HG02970 (cell line): ENCODE measurements around the gene SNAP29.

Source experiments
- ATAC-seq: cut with Tn5 transposase; IDR thresholded peaks from one replicate; pipeline ENCODE4 v1.9.1; 2021; ENCODE audit warnings: mild to moderate bottlenecking, moderate library complexity, moderate number of reproducible peaks; ENCODE audit not compliant: unreplicated experiment, low FRiP score

SNAP29 gene

DNA sequence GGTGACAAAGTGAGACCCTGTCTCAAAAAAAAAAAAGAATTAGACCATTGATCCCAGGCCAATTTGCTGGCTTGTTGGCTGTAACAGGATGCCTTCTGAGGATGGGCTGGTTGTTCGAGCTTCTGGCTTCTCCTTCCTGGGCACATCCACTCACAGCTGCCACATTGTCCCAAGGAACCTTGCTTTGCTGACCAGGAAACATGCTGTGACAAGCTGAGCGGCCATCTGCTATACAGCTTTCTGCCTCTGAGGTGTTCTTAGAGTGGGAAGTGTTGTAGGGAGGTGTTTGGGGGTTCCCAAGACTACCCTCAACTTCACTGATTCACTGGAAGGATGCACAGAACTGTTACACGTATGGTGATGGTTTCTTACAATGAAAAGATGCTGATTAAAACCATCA lies 6.5 kb downstream of the SNAP29 start:
- ATAC-seq = no peak

DNA sequence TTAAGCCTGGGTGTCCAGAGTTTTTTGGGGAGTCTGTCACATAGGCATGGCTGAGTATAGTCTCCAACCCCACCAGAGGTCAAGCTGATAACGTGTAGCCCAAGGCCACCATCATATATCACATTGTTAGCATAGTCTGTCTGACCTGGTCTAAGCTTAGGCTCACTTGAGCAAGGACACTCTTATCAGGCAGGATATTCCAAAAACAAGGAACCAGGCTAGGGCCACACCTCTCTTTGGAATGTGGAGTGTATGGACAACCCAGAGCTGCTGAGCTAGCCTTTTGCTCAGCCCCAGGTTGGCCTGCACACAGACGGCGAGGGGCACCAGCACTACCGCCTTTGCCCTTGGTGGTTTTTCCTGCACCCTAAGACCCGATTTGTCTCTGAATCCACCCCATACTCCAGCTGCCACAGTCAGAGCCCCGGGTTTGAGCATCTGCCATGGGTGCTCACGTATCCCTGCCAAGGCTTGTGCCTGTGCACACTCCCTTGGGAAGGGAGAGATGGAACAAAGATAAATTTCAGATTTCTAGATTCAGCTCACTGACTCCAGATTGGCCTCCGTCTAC lies 7.2 kb downstream of the SNAP29 start:
- ATAC-seq = no peak

DNA sequence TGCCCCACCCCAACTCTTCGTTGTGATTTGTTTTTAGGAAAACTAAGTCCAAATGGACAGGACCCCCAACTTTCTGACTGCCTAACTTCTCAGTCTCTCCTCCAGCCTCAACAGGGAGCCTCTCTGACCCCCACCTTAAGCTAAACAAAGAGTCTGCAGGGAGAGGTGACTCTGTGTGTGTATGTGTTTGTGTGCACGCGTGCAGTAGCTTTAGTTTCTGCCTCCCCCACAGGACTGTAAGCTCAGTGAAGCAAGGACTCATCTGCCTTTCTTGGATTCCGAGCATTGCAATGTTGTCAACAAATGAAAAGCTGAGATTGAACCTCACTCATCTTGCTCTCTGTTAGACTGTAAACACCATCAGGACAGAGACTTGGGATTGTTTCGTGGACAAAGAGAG lies 7.9 kb downstream of the SNAP29 start:
- ATAC-seq = no peak

DNA sequence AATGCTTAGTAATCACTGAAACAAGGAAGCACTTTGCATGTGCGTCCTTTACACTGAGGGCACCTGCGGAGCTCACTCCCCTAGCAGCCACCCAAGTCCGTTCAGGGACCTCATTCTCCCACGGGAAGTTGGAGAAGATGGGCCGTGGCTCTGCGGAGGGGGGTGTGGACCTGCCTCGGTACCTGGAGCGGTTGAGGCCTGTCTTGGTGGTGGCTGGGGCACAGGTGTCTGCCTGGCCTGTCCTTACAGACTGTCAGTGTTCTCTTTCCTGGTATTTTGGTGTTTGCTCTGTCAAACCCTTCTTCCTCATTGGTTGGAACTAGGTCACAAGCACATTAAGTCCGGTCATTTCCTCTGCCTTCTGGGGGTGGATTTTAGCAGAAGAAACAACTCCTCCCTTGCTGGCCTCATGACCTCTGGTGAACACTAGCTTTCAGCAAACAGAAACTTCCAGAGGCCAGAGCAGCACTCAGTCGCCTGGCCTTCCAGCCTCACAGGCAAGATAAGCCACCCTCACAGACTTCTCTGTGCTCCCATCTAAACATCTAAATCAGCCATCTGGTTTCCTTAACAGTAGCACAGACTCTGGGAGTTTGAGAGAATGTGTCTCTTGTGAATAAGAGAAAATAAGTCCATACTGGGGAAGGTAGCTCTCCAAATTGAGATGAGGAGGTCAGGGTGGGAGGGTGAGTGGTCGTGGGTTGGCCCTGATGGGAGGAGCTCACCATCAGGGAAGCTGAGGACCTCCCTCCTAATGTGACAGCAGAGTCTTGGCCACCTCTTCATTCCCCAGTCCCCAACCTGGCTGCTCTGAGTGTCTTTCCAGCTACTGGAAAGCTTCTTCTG lies 8.6 kb downstream of the SNAP29 start:
- no peak for ATAC-seq

DNA sequence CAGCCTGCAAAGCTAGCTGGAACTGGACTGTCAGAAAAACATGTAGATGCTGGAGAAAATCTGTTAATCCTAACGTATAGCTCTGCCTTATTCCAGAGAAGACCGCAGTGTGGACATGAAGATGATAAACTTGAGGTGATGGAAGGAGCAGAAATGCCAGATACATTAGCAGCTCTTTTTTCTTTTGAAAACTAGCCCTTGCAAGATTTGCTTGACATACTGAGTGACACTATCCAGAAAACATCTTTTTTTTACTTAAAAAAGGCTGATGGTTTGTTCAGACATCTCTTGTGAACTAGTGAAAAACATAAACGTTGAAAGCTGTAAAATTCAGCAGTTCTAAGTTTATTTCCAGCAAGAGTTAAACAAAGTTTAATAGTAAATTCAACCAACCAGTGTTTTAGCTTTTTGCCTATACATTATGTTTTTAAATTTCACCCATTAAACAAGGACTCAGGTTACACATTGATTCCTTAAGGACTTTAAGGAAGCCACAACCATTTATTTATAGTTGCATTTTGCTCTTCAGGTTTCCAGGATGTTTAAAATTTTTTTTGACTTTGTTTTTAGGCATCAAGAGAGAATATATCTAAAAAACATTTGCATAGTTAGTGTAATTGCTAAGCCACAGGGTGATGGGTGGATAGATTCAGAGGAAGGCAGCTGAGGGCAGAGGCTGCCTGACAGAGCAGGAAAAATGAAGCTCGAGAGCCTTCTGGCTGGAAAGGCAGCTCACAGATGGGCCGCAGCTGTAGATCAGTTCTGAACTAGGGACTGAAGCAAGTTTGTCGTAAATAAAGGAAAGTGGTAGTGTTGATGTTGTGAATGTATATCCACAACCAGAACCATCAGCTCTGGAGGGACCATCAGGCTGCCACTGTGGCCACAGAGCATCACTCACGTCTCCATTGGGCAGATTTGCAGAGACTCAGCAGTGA lies 9.5 kb downstream of the SNAP29 start:
- ATAC-seq = no peak

DNA sequence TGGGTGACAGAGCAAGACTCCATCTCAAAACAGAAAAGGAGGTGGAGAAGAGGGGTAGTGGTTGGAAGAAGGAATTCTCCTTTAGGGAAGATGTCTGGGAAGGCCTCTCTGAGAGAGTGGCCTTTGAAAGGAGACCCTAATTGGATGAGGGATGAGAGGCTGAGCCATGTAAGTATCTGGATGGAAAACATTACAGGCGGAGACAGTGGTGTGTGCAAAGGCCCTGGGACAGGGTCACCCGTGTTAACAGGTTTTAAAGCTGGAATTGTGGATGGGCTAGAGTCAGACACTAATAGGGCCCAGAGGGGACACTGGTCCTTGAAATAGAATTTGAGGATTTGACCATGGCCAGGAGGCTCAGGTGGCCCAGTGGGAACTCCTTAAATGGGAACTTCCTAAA lies 10.4 kb downstream of the SNAP29 start:
- no peak for ATAC-seq

DNA sequence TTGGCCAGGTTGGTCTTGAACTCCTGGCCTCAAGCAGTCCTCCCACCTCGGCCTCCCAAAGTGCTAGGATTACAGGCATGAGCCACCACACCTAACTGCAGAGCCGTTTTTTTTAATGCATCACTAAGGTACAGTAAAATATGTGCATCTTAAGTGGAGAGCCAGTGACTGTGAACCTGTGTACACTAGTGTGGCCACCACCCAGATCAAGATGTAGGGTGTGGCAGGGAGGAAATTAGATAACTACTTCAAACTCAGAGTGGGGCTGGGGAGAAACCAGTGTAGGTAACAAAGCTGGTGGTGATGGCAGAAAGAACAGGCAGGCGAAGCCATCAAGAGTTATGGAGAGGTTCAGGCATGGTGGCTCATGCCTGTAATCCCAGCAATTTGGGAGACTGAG lies 14.4 kb downstream of the SNAP29 start:
- no peak for ATAC-seq

DNA sequence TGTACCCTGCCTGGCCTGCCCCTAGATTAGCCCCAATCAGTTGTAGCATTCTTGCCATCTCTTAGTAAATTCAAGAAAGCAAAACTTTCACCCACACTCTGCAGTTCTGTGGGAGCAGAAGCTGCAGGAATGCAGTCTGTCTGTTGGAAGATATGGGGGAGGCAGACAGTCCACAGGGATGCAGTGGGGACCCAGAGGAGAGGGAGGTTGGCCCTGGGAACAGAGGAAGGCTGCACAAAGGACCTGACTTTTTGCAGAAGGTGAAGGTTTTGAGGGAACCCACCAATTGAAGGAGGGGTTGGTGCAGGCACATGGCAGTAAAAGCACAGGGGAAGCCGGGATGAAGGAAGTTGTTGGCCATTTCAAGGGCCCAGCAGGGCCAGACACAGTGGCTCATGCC lies 16.5 kb downstream of the SNAP29 start:
- ATAC-seq = no peak

DNA sequence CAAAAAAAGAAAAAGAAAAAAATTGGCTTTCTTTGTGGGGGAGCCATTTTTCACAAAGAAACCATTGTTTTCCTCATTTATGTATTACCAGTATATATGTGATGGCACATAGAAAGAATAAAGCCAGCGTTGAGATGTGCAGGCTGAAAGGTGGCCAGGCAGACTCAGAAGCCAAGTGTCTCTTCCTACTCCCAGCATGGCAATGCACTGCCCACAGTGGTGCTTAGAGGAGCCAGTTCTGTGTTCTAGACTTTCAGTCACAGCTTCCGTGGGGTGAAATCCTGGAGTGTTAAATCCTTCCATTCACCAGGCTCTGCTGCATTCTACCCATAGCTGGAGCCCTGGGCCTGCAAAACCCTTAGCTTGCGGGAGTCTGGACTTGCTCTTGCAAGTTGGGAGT lies 18.9 kb downstream of the SNAP29 start:
- no peak for ATAC-seq

DNA sequence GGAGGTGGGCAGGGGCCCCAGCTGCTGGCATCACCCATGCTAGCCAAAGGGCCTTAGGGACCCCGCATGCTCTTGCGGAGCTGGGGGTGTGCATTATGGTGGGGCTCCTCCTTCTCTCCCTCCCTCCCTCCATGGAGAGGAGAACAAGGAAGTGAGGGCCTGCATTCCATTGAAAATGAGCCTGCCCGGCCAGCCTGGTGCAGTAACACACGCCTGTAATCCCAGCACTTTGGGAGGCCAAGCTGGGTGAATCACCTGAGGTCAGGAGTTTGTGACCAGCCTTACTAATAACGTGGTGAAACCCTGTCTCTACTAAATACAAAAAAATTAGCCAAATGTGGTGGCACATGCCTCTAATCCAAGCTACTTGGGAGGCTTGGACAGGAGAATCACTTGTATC lies 22.4 kb downstream of the SNAP29 start:
- no peak for ATAC-seq

DNA sequence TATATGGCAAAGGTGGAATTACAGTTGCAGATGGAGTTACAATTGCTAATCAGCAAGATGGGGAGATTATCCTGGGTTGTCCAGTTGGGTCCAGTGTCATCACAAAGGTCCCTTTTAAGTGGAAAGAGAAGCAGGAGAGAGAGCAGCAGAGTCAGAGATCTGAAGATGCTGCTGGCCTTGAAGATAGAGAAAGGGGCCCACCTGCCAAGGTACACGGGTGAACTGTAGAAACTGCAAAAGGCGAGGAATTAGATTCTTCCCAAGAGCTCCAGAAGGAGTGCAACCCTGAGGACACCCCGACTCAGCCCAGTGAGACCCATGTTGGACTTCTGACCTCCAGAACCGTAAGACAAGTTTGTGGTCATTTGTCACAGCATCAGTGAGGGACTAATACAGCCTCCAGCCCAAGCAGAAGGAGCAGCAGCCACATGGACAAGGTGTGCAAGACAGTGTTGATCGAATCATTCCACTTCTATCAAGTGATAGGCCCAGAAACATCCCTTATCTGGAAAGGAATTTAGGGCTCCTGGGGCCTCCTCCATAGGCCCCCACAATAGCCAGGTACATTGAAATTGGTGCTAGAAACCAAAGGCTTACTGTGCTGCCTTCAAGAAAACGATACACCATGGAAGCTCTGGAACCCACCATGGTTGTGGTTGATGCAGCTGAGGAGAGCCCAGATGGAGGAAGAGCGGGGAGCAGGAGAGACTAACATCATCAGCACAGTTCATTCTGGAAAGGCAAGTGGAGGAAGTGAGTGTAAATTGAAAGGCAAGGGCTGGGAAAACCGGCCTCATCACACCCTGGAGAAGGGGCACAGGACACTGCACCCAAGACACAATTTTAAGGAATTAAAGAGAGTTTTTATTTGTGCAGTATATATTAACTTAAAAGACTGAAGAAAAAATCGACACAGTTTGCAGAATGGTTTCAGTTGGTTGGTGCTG lies 23.3 kb downstream of the SNAP29 start:
- ATAC-seq = no peak

DNA sequence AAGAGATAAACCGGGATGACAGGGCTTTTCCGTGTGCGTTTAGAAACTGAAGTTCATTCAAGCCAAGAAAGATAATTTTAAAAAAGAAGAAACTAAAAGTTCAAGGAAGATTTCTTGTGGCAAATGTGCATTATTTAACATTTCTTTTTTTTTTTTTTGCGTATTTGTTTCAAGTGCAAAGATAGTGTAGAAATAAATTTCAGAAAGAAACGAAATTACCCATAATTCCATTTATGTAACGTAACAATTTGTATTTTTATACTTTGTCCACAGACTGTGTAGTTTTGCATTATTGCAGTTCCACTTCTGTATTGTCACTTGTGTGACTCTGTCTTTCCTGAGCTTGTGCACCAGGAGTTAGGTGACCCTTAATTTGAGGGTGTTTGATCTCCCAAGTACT lies 24.0 kb downstream of the SNAP29 start:
- no peak for ATAC-seq

DNA sequence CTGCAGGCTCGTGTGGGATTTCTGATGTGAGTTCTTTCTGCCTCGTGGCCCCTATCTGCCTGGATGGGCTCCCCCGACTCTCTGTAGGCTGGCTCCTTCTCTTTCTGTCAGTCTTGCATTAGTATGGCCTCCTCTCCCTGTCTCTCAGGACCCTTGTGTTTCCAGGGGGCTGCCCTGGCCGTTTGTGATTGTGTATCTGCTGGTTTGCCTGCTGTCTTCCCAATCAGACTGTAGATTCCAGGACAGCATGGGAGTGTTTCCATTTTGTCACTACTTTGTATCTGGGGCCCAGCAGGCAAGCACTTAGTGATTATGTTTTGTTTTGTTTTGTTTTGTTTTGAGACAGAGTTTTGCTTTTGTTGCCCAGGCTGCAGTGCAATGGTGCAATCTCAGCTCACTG lies 25.6 kb downstream of the SNAP29 start:
- no peak for ATAC-seq

DNA sequence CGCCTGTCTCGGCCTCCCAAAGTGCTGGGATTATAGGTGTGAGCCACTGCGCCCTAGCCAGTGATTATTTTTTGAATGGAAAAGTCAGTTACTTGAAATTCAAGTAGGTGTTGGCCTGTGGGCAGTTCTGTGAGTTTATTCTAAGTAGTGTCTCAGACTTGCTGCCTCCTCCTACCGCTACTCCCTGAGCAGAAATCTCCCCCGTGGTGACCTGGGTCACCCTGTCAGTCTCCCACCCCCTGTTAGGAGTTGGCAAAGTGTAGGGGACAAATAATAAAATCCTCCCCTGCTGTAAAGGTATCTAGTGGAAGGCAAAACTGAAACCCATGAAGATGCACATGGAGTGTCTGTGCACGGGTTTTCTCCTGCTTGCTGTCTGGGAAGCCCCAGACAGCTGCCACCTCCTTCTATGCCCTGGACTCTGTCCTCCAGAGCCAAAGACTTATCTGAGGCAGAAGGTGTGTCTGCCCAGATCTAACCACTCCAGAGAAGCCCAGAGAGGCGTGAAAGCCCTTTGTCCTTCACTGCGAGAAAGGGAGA lies 26.3 kb downstream of the SNAP29 start:
- ATAC-seq = no peak

DNA sequence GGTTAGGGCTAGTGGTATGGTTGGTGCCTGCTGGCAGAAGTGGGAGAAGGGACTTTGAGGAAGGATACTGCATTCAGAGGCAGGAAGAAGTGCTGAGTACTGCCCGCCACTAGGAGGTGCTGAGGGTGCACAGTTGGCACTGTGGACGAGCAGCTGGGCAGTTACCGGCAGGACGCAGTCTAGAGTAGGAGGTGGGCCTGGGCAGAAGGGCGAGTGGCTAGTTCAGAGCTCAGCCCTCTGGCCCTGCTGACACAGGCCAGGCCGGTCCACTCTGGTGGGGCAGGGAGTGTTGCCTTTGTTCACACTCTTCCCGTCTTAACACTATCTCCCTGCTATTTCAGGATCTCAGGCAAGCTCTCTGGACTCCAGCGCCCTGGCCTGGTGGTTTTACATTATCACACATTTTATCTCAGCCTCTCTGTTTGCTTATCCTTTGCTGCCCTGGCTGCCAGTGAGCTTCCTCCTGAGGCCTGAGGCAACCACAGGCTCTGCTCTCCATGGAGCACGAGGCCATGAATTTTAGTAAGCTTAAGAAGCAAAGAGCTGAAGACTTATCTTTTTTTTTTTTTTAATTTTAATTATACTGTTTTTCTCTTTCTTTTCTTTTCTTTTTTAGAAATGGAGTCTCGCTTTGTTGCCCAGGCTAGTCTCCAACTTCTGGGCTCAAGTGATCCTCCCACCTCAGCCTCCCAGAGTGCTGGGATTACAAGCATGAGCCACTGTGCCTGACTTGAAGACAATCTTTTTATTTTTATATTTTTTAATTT lies 26.9 kb downstream of the SNAP29 start:
- ATAC-seq = no peak

DNA sequence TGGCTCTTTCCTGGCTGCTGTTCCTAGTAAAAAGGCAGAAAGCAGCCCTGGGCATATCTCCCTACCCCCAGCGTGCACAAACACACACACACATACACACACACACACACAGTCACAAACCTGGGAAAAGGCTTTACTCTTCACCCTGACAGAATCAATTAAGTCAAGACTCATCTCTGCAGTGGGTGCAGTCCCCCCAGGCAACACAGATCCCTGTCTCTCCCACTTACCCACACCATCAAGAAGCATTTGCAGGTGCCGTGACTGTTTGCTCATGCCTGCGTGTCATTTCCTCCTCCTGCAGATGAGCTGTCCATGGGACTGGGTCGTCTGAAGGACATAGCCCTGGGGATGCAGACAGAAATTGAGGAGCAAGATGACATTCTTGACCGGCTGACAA lies 28.6 kb downstream of the SNAP29 start:
- ATAC-seq = no peak

DNA sequence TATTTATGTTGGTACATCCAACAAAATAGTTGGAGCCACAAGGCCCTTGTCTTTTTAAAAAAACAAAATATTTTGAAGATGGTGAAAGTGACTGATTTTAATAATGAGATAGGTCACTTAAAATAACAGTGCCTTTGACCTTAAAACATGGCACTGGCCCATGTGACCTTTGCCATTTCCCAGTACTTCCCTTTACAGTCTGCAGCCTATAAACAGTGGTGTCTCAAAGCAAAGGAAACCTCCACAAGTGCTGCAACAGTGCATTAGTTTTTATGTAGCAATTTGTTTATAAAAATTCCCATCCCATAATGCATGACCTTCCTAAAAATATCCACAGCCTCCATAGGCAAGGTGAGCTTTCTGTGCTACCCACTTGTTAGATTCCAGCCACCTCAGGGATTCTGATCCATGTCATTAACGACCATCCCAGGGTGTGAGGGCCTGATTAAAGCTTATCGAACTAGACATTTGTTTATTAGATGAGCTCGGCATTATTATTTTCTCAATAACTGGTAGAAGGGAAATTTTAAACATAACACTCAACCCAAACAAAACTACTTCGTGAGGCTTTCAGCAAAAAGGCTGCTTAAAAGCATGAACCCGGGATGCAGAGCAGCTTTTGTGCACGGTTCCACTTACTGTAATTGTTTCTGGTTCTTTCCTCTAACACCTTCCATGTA lies 30.4 kb downstream of the SNAP29 start:
- no peak for ATAC-seq

DNA sequence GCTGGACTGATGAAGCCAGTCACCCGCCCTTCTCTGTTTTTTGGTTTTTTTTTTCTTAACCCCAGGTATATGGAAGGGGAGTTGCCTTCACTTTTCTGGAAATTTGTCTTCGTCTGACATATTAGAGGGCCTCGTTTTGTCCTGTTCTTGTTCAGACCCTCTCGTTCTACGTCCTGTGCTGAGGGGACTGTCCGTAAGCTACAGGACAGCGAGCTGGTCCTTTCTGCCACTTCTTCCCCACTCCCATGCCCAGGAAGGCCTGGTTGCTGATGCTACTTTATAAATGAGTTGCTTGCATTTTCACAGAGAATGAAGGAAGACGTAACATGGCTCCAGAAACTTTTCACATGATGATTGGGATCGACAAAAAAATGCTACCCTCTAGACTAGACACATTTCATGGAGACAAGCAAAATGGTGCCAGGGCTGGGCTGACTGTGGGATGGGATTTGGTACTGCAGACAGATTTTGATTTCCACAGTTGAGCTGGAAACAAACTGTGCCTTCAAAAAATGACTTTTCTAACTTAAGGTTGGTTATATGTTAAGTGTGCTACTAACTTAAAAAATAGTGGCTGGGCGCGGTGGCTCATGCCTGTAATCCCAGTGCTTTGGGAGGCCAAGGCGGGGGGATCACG lies 31.2 kb downstream of the SNAP29 start:
- no peak for ATAC-seq
